ENCODE results near the gene AGBL4.

DNA sequence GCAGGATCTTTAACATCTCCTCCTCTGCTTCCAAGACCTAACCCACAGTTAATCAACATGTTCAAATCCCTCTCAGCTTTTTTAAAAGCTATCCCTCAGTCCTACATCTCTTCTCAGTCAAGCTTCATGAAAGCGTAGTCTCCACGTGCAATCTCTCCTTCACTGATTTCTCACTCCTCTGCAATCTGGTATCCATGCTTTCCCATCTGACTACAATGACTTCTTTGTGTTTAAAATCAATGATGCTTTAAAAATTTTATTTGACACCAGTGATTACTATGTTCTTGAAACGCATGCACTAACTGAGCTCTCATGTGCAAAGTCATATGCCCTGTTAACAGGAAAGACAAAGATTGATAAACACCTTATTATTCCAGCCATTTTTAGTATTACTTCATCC, 1179.6 kb downstream of the AGBL4 start:
- TF ChIP-seq, protein P1, sequence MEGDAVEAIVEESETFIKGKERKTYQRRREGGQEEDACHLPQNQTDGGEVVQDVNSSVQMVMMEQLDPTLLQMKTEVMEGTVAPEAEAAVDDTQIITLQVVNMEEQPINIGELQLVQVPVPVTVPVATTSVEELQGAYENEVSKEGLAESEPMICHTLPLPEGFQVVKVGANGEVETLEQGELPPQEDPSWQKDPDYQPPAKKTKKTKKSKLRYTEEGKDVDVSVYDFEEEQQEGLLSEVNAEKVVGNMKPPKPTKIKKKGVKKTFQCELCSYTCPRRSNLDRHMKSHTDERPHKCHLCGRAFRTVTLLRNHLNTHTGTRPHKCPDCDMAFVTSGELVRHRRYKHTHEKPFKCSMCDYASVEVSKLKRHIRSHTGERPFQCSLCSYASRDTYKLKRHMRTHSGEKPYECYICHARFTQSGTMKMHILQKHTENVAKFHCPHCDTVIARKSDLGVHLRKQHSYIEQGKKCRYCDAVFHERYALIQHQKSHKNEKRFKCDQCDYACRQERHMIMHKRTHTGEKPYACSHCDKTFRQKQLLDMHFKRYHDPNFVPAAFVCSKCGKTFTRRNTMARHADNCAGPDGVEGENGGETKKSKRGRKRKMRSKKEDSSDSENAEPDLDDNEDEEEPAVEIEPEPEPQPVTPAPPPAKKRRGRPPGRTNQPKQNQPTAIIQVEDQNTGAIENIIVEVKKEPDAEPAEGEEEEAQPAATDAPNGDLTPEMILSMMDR (conservative IDR thresholded peaks at IDR 0.05; ENCODE audit: low read depth, low read length) = no peak
- TF ChIP-seq EZH2 (IDR thresholded peaks at IDR 0.05; ENCODE audit: low read length, unreplicated experiment) = no peak
